Mucosa of descending colon (tissue), 3 donors: ENCODE data around the gene SORCS2. TPM values are rescaled to one million over a fixed set of nuclear protein-coding genes. Genes with fewer than 3 reads are reported as not detected.

Experiments used
- ATAC-seq: fragments of 200-7000 bp; cut with Tn5 transposase; one replicate; pipeline ENCODE4 v1.9.1; 2020; ENCODE audit warnings: mild to moderate bottlenecking, moderate library complexity
- DNase-seq, 3 donors: peaks; one replicate each; pipeline ENCODE4 v3.0.0-alpha.2; 2020
- H3K36me3 ChIP-seq: fragments of 200-600 bp; one replicate; pipeline ENCODE4 v1.8.0; 2021; ENCODE audit warnings: low read depth, mild to moderate bottlenecking
- H3K4me1 ChIP-seq: fragments of 200-600 bp; one replicate; pipeline ENCODE4 v1.8.0; 2021; ENCODE audit warnings: low read depth, mild to moderate bottlenecking
- H3K4me3 ChIP-seq: fragments of 200-600 bp; one replicate; pipeline ENCODE4 v1.8.0; 2021; ENCODE audit warnings: mild to moderate bottlenecking
- H3K9me3 ChIP-seq: fragments of 200-600 bp; one replicate; pipeline ENCODE4 v1.8.0; 2021; ENCODE audit warnings: mild to moderate bottlenecking
- CTCF ChIP-seq: fragments of 200-600 bp; IDR thresholded peaks from one replicate; pipeline ENCODE4 v1.8.0; 2022; ENCODE audit warnings: antibody characterized with exemption, mild to moderate bottlenecking
- intact Hi-C, 2 donors: fragments of 100-400 bp; cut with DNase I in 1 of 2; cut with micrococcal nuclease in 1 of 2; formaldehyde crosslinking; loops; one replicate each; pipeline versions ENCODE4 v1.11.0 to v1.11.1; 2022; cut with DNase I, micrococcal nuclease
- total RNA-seq, 3 donors: library from RNA; stranded (reverse); fragmentation: NEBNext Ultra II Directional in 2 of 3; extraction: Animal tissue kit (Norgen Biotek cat#: 25700) in 2 of 3; gene quantifications; one replicate each; pipeline versions ENCODE4 v1.2.1 to v1.2.4, GENCODE V29; 2021 to 2023
- donor health status: DM: no; HTN: no; CAD: no; lungs with moderate emphysema.
- donor health status: DM: no; HTN: no; CAD: no.
- donor health status: DM: no; HTN: yes; CAD: no.

Gene SORCS2
- total RNA-seq, 3 donors from 2014 or later: 0.20 to 3.1 (median 1.5) TPM

DNA sequence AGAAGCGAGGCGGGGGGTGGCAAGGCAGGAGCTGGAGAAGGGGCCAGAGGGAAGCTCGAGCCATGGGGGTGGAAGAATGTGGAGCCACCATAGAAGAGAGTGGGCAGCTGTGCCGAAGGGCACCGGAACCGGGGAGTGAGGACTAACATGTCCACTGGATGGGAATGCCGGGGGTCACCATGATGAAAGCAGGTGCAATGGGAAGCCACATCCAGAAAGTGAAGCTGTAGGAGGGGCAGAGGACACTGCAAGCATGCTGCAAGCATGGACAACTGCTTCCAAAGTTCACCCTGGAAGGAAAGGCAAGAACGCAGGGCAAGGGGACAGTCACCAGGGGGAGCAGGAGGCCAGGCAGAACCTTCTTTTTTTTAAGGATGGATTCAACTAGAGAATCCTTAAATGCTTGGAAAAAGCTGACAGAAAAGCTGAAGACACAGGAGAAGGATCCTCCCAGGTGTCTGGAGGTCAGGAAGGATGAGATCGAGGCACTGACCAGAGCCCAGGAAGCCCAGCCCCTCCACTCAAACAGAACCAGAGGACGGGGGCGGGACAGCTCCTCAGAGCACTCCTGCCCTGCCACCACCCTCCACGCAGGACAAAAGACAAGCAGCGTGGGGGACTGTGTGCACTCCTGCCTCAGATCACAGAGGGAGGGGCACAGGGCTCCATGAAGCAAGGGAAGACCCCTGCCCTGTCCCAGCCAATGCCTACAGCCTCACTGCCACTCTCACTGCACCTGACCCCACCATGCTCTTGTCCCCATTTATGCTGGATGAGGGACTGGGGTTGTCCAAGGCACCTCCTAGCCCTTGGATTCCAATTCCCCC lies 578.1 kb downstream of the SORCS2 start:
- H3K9me3 ChIP-seq: no peaks in the 10 kb centered on the region
- ATAC-seq (no peak), DNase-seq (peak in 1 of 3 donors; percentile 39)
- no peak overlapping the region for H3K4me3 ChIP-seq
- H3K4me1 ChIP-seq: peaks cover 26% of the 10 kb centered on the region
- intact Hi-C loops: no loop called here
- TF ChIP-seq CTCF: no peak
- no peaks in the 10 kb centered on the region for H3K36me3 ChIP-seq

DNA sequence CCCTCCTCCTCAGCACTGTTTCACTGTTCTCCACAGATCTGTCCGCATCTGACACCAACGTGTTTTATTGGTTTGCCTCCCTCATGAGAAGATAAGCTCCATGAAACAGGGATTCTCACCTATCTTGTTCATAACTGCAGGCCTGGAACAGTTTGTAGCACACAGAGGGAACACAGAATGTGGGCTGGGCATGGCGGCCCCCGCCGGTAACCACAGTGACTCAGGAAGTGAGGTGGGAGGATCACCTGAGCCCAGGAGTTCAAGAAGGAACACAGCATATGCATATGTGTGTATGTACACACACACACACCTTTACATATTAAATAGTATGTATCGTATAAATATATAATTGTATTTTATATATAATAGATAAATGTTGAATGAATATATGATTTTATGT lies 578.7 kb downstream of the SORCS2 start:
- Histone ChIP-seq H3K4me1 (peaks cover 26% of the 10 kb centered on the region), H3K4me3 (no peak overlapping the region), H3K36me3 (no peaks in the 10 kb centered on the region), H3K9me3 (no peaks in the 10 kb centered on the region)
- intact Hi-C loops: no loop called here
- DNase-seq (no peak), ATAC-seq (no peak)
- TF ChIP-seq CTCF: no peak

DNA sequence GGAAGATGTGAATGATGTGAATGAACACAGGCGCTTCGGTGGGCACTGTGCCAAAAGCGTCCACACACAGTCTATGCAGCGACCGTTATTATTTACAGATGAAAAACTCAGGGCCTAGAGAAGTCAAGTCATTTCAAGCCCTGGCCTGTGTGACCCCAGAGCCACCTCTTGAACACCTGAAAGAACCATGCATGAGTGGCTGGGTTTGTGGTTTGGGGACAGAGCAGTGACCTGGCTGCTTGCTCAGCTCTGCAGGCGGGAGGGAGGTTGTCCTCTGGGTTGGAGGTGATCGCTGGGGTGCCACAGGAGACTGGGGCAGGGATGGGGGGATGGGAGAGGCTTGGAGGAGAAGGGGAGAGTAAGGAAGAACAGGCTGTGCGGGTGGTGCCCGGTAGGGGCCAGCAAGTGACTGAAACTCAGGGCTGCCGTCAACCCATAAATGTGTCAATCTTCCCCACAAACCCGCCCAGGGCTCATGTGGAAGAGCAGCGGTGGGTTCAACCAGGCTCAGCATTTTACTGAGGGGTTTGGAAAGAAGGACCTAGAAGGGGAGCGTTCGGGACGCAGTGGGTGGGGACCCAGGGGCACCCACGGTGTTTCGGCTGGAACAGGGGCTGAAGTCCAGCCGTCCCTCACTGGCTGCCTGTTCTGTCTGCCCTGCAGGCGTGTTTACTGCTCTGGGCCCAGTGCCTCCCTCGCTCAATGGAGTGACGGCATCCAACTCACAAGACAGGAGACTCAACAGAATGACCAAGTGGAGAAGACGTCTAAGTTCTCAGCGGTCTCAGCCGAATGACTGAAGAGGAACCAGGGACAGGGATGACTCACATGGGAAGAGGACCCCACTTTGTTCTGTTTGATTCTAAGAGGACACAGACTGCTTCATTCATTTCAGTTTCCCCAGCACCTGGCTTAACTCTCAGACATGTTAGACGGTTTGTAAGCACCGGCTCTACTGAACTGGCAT lies 579.5 kb downstream of the SORCS2 start:
- Histone ChIP-seq H3K9me3 (no peaks in the 10 kb centered on the region), H3K4me1 (peaks cover 26% of the 10 kb centered on the region), H3K4me3 (no peak overlapping the region), H3K36me3 (no peaks in the 10 kb centered on the region)
- ATAC-seq (peak; percentile 71), DNase-seq (peak; percentile 48 to 74 (median 73))
- TF ChIP-seq CTCF: no peak
- intact Hi-C loops: no loop called here

- Histone ChIP-seq H3K4me1 (peaks cover 26% of the 10 kb centered on the region), H3K36me3 (no peaks in the 10 kb centered on the region), H3K4me3 (no peak overlapping the region), H3K9me3 (no peaks in the 10 kb centered on the region)
- intact Hi-C loops: no loop called here
- ATAC-seq: peak; percentile 77
- peak; percentile 72 to 86 (median 83) for DNase-seq
- no peak for TF ChIP-seq CTCF
Measured at GRCh38 chr4:7772711-7773385, 580.5 kb downstream of the SORCS2 start.

DNA sequence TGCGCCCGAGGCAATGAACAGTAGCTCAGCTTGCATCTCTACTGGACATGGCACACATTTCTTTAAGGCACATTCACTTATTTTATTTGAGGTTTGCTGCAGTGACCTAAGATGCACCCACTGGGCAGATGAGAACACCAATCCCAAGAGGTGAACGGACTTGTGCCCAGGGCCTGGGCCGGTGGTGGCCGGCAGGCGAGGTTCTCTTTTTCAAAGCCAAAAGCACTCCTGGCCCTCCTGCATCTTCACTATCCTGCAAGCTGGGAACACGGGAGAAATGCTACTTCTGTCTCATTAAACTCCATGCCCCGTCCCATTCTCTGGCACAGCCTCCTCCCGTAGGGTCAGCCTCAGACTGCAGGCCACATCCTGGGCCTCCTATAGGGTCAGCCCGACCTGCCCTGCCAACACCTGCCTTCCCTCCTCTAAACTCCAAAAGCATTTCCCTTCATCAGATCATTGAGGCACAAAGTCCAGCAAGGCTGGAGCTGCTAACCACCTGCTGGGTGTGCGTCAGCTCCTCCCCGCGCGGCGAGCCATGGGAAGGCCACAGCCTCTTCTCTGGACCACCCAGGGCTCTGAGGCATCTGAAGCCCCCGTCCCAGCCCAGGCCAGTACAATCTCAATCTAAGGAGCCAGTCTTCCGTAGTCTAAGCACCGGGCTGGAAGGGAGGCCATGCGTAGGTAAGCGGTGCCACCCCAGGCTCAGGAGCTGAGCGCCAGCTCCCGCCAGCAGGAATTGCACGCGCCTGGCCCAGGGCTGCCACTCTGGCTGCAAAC lies 581.3 kb downstream of the SORCS2 start:
- H3K36me3 ChIP-seq: no peaks in the 10 kb centered on the region
- intact Hi-C loops: no loop called here
- TF ChIP-seq CTCF: no peak
- ATAC-seq (peak; percentile 73), DNase-seq (peak; percentile 62 to 76 (median 75))
- H3K4me3 ChIP-seq: no peak overlapping the region
- no peaks in the 10 kb centered on the region for H3K9me3 ChIP-seq
- H3K4me1 ChIP-seq: peaks cover 26% of the 10 kb centered on the region
